ENCODE results near the gene WNK4.

WNK4 gene

GRCh38 chr17:42841975-42842685, 61.7 kb downstream of the WNK4 start:
- no peak for DNase-seq

GRCh38 chr17:42843358-42843934, 63.0 kb downstream of the WNK4 start:
- peak in 2 of 6 experiments; percentile 8 to 11 for DNase-seq

GRCh38 chr17:42844271-42844670, 63.9 kb downstream of the WNK4 start, which contains the start of gene AOC2:
Gene AOC2, plus strand, starts transcription at chr17:42844580. Its CDS starts 47 bp downstream, at chr17:42844627.
- no peak for DNase-seq

DNA sequence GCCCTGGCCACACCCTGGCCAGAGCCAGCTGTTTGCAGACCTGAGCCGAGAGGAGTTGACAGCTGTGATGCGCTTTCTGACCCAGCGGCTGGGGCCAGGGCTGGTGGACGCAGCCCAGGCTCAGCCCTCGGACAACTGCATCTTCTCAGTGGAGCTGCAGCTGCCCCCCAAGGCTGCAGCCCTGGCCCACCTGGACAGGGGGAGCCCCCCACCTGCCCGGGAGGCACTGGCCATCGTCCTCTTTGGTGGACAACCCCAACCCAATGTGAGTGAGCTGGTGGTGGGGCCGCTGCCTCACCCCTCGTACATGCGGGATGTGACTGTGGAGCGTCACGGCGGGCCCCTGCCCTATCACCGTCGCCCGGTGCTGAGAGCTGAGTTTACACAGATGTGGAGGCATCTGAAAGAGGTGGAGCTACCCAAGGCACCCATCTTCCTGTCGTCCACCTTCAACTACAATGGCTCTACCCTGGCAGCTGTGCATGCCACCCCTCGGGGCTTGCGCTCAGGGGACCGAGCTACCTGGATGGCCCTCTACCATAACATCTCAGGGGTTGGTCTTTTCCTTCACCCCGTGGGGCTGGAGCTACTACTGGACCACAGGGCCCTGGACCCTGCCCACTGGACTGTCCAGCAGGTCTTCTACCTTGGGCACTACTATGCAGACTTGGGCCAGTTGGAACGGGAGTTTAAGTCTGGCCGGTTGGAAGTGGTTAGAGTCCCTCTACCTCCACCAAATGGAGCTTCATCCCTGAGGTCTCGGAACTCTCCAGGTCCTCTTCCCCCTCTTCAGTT, 64.5 kb downstream of the WNK4 start:
- no peak for DNase-seq

- no peak for DNase-seq
Measured at GRCh38 chr17:42845556-42845917, 65.1 kb downstream of the WNK4 start.

DNA sequence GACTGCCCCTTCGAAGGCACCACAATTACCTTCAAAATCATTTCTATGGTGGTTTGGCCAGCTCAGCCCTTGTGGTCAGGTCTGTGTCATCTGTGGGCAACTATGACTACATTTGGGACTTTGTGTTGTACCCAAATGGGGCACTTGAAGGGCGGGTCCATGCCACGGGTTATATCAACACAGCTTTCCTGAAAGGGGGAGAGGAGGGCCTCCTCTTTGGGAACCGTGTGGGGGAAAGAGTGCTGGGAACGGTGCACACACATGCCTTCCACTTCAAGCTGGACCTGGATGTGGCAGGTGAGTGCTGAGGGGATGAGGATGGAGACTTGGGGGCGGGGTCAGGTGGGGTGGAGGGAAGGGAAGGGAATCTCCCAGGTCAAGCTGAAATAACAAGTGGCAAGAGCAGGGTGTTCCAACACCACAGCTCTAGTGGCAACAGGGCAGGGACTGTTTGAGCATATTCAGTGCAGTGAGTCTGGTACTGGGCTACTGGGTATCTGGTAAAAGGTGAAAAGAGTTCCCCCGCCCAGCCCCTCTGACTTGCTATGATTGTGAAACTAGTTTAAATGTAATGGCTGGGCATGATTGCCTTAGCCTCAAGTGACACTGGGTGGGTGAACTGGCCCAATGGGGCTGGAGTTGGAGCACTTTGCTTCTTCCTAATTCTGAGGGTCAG, 65.6 kb downstream of the WNK4 start:
- DNase-seq = no peak
